ENCODE results near the gene LYSMD3.

- TF ChIP-seq CTCF (conservative IDR thresholded peaks at IDR 0.05; ENCODE audit: low read length) (no peak), EZH2phosphoT487 (IDR thresholded peaks at IDR 0.05; ENCODE audit: borderline replicate concordance, low read depth, low read length) (no peak)
Observed at GRCh38 chr5:90562341-90562740, 33.0 kb upstream of the LYSMD3 start.

Measured in OCI-LY7 (cell line).